ENCODE results near the gene BANP. TPM values are rescaled to one million over a fixed set of nuclear protein-coding genes. Genes with fewer than 3 reads are reported as not detected.

Gene BANP
- total RNA-seq, 6 experiments from 2014 or later, result 15.6 to 19.0 (median 16.2) TPM

DNA sequence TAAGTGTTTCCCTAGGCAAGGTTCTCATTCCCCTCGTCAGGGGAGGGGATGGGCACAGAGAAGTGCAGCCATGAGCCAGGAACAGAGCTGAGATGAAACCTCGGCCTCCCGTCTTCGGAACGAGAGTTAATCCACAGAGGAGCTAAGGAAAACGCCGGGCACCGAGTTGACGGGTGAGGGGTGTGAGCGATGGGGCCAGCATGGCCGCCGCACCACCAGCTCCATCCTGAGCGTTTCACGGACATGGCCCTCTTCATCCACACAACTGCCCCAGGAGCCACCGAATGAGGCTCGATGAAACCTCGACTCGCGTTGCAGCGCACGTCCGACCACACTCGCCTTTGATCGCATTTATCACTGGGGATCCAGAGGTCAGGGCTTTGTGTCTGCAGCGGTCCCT, 36.4 kb upstream of the BANP start:
- TF ChIP-seq, protein P1, sequence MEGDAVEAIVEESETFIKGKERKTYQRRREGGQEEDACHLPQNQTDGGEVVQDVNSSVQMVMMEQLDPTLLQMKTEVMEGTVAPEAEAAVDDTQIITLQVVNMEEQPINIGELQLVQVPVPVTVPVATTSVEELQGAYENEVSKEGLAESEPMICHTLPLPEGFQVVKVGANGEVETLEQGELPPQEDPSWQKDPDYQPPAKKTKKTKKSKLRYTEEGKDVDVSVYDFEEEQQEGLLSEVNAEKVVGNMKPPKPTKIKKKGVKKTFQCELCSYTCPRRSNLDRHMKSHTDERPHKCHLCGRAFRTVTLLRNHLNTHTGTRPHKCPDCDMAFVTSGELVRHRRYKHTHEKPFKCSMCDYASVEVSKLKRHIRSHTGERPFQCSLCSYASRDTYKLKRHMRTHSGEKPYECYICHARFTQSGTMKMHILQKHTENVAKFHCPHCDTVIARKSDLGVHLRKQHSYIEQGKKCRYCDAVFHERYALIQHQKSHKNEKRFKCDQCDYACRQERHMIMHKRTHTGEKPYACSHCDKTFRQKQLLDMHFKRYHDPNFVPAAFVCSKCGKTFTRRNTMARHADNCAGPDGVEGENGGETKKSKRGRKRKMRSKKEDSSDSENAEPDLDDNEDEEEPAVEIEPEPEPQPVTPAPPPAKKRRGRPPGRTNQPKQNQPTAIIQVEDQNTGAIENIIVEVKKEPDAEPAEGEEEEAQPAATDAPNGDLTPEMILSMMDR (IDR thresholded peaks at IDR 0.05), result no peak
- Mint-ChIP-seq H3K27ac (no peak overlapping the region), H3K4me3 (no peak overlapping the region), H3K36me3 (ENCODE audit: low read depth) (no peaks in the 10 kb centered on the region), H3K9me3 (no peaks in the 10 kb centered on the region), H3K27me3 (ENCODE audit: insufficient read depth) (peaks cover 25% of the 10 kb centered on the region), H3K4me1 (ENCODE audit: low read depth) (peaks cover 8% of the 10 kb centered on the region)
- no peak for DNase-seq

DNA sequence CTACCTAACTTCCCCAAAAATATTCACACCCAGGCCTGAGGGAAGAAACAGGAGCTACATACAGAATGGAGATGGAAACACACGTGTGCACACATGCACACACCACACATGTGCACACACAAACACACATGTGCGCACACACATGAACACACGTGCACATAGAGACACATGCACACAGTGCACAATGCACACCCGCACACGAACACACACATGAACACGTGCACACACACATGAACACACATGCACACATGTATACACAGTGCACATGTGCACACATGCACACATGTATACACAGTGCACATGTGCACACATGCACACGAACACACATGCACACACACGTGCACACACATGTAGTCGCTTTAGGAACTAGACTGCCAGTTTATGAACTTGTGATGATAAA, 33.7 kb upstream of the BANP start:
- Mint-ChIP-seq H3K9me3 (no peaks in the 10 kb centered on the region), H3K27me3 (ENCODE audit: insufficient read depth) (peaks cover 21% of the 10 kb centered on the region), H3K27ac (no peak overlapping the region), H3K36me3 (ENCODE audit: low read depth) (no peaks in the 10 kb centered on the region), H3K4me1 (ENCODE audit: low read depth) (peaks cover 8% of the 10 kb centered on the region), H3K4me3 (no peak overlapping the region)
- TF ChIP-seq, protein P1 (IDR thresholded peaks at IDR 0.05), result no peak
- no peak for DNase-seq

DNA sequence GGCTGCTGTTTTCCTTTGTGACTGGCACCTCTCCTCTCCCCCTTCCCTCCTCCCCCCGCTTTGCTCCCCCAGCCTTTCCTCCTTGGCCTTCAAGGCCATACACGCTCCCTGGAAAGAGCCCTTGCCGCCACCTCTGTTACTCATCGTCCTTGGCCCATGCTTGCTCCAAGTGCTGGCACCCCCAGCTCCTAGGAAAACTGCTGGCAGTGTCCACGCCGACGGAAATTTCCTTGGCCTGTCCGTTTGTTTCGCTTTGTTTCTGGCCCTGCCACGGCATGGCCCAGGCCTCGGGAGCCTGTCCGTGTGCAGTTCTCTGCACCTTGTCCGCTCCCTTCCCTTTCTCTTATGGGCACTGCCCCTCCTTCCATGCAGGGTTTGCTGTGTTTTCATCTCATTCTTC, 32.9 kb upstream of the BANP start:
- peak overlapping the region; percentile 72; the same call in 1 of the 2 replicates for H3K4me3 Mint-ChIP-seq
- no peaks in the 10 kb centered on the region for H3K9me3 Mint-ChIP-seq
- TF ChIP-seq, protein P1 (IDR thresholded peaks at IDR 0.05), result no peak
- DNase-seq, result no peak
- no peak overlapping the region for H3K27ac Mint-ChIP-seq
- peaks cover 8% of the 10 kb centered on the region for H3K4me1 Mint-ChIP-seq (ENCODE audit: low read depth)
- H3K36me3 Mint-ChIP-seq (ENCODE audit: low read depth), result no peaks in the 10 kb centered on the region
- H3K27me3 Mint-ChIP-seq (ENCODE audit: insufficient read depth), result peaks cover 21% of the 10 kb centered on the region

DNA sequence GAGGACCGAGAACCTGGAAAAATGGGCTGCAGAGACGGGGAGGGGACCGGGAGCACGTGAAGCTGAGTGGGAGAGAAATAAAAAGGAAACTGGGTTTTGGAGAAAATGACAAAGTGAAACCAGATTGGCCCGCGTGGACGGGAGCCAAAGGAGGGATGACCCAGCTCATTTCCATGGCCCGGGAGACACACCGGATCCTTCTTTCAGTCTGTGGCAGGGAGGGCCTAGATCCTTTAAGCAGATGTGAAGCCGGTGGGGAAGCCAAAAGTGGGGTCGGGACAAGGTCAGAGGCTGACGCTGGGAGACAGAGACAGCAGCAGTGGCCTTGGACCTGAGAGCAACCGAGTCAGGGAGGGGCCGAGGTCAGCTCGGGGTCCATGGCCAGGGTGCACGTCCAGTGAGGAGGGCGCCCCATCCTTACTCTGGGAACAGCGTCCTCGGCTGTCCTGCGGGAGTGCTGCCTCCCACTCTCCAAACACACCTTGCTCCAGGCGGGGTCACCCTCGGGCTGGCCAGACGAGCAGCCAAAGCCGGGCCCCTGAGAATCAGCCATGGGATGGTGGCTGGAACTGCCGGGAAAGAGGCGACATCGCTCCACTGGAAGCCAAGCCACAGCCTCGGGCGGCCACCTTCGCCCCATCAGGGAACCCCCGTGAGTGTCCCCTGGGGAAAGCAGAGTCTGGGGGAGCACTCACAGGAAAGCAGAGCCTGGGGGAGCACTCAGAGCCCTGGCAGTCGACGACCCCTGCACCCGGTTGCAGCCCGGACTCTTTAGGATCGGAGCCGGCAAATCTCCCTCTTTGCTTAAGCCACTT, 32.2 kb upstream of the BANP start:
- Mint-ChIP-seq H3K9me3 (no peaks in the 10 kb centered on the region), H3K36me3 (ENCODE audit: low read depth) (no peaks in the 10 kb centered on the region), H3K4me1 (ENCODE audit: low read depth) (peaks cover 8% of the 10 kb centered on the region), H3K27ac (peak overlapping the region; percentile 5; the same call in 1 of the 2 replicates), H3K4me3 (peak overlapping the region; percentile 72), H3K27me3 (ENCODE audit: insufficient read depth) (peaks cover 21% of the 10 kb centered on the region)
- TF ChIP-seq, protein P1 (IDR thresholded peaks at IDR 0.05), result no peak
- DNase-seq, result no peak

DNA sequence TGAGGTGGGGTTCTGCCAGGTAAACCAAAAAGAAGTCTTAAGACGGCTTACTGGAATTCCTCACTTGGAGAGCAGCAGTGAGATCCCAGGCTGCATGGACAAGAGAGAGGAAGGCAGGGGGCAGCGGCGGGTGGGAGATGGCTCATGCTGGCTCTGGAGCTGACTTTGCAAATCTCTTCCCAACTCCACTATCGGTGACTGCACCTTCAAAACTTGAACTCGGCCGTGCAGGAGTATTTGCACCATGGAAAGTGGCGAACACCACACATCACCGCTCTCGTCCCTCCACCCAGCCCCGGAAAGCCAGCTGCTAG, 31.6 kb upstream of the BANP start:
- no peak overlapping the region for H3K27ac Mint-ChIP-seq
- H3K9me3 Mint-ChIP-seq, result no peaks in the 10 kb centered on the region
- TF ChIP-seq, protein P1 (IDR thresholded peaks at IDR 0.05), result no peak
- H3K27me3 Mint-ChIP-seq (ENCODE audit: insufficient read depth), result peaks cover 24% of the 10 kb centered on the region
- H3K4me3 Mint-ChIP-seq, result no peak overlapping the region
- DNase-seq, result no peak
- H3K4me1 Mint-ChIP-seq (ENCODE audit: low read depth), result peaks cover 8% of the 10 kb centered on the region
- no peaks in the 10 kb centered on the region for H3K36me3 Mint-ChIP-seq (ENCODE audit: low read depth)
